HepG2 (cell line): ENCODE data around the gene PLEKHG4. TPM values are rescaled to one million over a fixed set of nuclear protein-coding genes. Genes with fewer than 3 reads are reported as not detected.

Experiments used
- AGO2 ChIP-seq: fragments of 200-400 bp; formaldehyde crosslinking; optimal IDR thresholded peaks from 2 replicates; pipeline ENCODE3; 2017; ENCODE audit warnings: mild to moderate bottlenecking, low read depth, low read length, moderate library complexity
- ELF4 ChIP-seq: sonication (generic); formaldehyde crosslinking; IDR thresholded peaks from 2 replicates; pipeline ENCODE4 v1.5.0; 2020; ENCODE audit warnings: missing genetic modification reagents, mild to moderate bottlenecking, moderate library complexity, borderline replicate concordance
- HDAC2 ChIP-seq: sonication (generic); formaldehyde crosslinking; IDR thresholded peaks from 2 replicates; pipeline ENCODE4 v1.4.0; 2020; ENCODE audit warnings: missing genetic modification reagents
- HIC2 ChIP-seq: sonication (generic); formaldehyde crosslinking; IDR thresholded peaks from 2 replicates; pipeline ENCODE4 v1.9.0; 2022; ENCODE audit warnings: low read depth, missing genetic modification reagents
- ISL2 ChIP-seq: sonication (generic); formaldehyde crosslinking; IDR thresholded peaks from 2 replicates; pipeline ENCODE4 v1.5.0; 2020; ENCODE audit warnings: missing genetic modification reagents
- LRRFIP1 ChIP-seq: sonication (generic); formaldehyde crosslinking; conservative IDR thresholded peaks from 2 replicates; pipeline ENCODE4 v1.4.0; 2020; ENCODE audit warnings: missing genetic modification reagents
- MIER3 ChIP-seq: IDR thresholded peaks from 2 replicates; pipeline ENCODE4 v1.6.1; 2016; ENCODE audit warnings: missing compliant biosample characterization, borderline replicate concordance
- RBAK ChIP-seq: sonication (generic); formaldehyde crosslinking; IDR thresholded peaks from 2 replicates; pipeline ENCODE4 v1.5.1; 2020; ENCODE audit warnings: mild to moderate bottlenecking, missing genetic modification reagents
- TEF ChIP-seq: sonication (generic); formaldehyde crosslinking; IDR thresholded peaks from 2 replicates; pipeline ENCODE4 v1.5.0; 2020; ENCODE audit warnings: missing genetic modification reagents
- ZBTB10 ChIP-seq: sonication (generic); formaldehyde crosslinking; IDR thresholded peaks from 2 replicates; pipeline ENCODE4 v1.4.0; 2020; ENCODE audit warnings: missing genetic modification reagents, borderline replicate concordance
- ZIK1 ChIP-seq: sonication (generic); formaldehyde crosslinking; IDR thresholded peaks from 2 replicates; pipeline ENCODE4 v1.5.0; 2020; ENCODE audit warnings: mild to moderate bottlenecking, low read depth, missing genetic modification reagents, borderline replicate concordance
- ZNF274 ChIP-seq: sonication (generic); formaldehyde crosslinking; IDR thresholded peaks from 2 replicates; pipeline ENCODE4 v1.5.1; 2020; ENCODE audit warnings: mild to moderate bottlenecking, missing genetic modification reagents
- ZNF441 ChIP-seq: sonication (generic); formaldehyde crosslinking; IDR thresholded peaks from 2 replicates; pipeline ENCODE4 v1.7.0; 2021; ENCODE audit warnings: missing genetic modification reagents, borderline replicate concordance
- ZNF513 ChIP-seq: sonication (generic); formaldehyde crosslinking; conservative IDR thresholded peaks from 2 replicates; pipeline ENCODE4 v1.5.0; 2020; ENCODE audit warnings: missing genetic modification reagents
- ZNF816 ChIP-seq: sonication (generic); formaldehyde crosslinking; IDR thresholded peaks from 2 replicates; pipeline ENCODE4 v1.8.0; 2022; ENCODE audit warnings: missing genetic modification reagents, mild to moderate bottlenecking, borderline replicate concordance
- ZXDC ChIP-seq: sonication (generic); formaldehyde crosslinking; IDR thresholded peaks from 2 replicates; pipeline ENCODE4 v1.5.0; 2020; ENCODE audit warnings: mild to moderate bottlenecking, missing genetic modification reagents
- polyA plus RNA-seq, 8 experiments: library from polyadenylated mRNA; depleted of rRNA in 3 of 8; stranded (reverse) in 7 of 8; unstranded in 1 of 8; fragments of >200 nt; fragmentation: Illumina TruSeq in 4 of 8; extraction: Trizol in 4 of 8; gene quantifications; 2 replicates each; pipeline versions ENCODE4 v1.2.1 to v1.2.3, GENCODE V29; 2011 to 2016; ENCODE audit warnings: low read depth in 4 of 8, missing spikeins in 1 of 8, mixed read lengths in 1 of 8; ENCODE audit not compliant: insufficient read depth in 1 of 8
- total RNA-seq, 5 experiments: library from RNA; depleted of rRNA; stranded (reverse); fragments of >200 nt; fragmentation: Illumina TruSeq; extraction: Trizol; gene quantifications; 2 replicates each; pipeline ENCODE4 v1.2.3, GENCODE V29; 2016; ENCODE audit warnings: low read depth in 1 of 5

The PLEKHG4 gene
- total and polyA plus RNA-seq, 2 of the 13 experiments (the other 11 are each of a cell fraction or from before 2014, with no cell fraction given) = 7.1 to 13.6 TPM

GRCh38 chr16:67246081-67246755, 33.1 kb upstream of the PLEKHG4 start (continued):
- peak; percentile 65; the same call in 1 of the 2 replicates for TF ChIP-seq ELF4 (CRISPR knock-in tag)
- TF ChIP-seq HDAC2 (CRISPR knock-in tag) = peak; percentile 94
- TF ChIP-seq ZXDC (CRISPR knock-in tag) = no peak
- 0 out of 2 replicates have a peak, but pooled peaks have one; percentile 53 for TF ChIP-seq ZNF441 (CRISPR knock-in tag)
- TF ChIP-seq ISL2 (CRISPR knock-in tag) = peak; percentile 92
- TF ChIP-seq ZNF816 = no peak; the same call in 1 of the 2 replicates
- peak; percentile 99 for TF ChIP-seq ZBTB10 (CRISPR knock-in tag)
- TF ChIP-seq AGO2 = peak; percentile 86
- peak; percentile 69 for TF ChIP-seq ZIK1 (CRISPR knock-in tag)
- peak; percentile 61 for TF ChIP-seq ZNF274 (CRISPR knock-in tag)
- peak; percentile 97; the same call in 1 of the 2 replicates for TF ChIP-seq MIER3
- TF ChIP-seq ZNF513 (CRISPR knock-in tag) = no peak
- TF ChIP-seq HIC2 (CRISPR knock-in tag) = peak; percentile 42; the same call in 1 of the 2 replicates
- no peak for TF ChIP-seq TEF (CRISPR knock-in tag)
- TF ChIP-seq RBAK (CRISPR knock-in tag) = peak; percentile 76; the same call in 1 of the 2 replicates
- TF ChIP-seq LRRFIP1 (CRISPR knock-in tag) = no peak
